SU-DHL-6 (cell line): ENCODE data around the gene ALX4.

Experiments
- H2AFZ ChIP-seq: fragments of 200-600 bp; sonication (generic); 2 replicates; pipeline ENCODE4 v1.6.1; 2014; ENCODE audit warnings: low read depth, mild to moderate bottlenecking, moderate library complexity, mixed read lengths, antibody characterized with exemption, low read length; ENCODE audit not compliant: severe bottlenecking
- H3F3A ChIP-seq: fragments of 200-600 bp; shearing (Covaris generic); 2 replicates; pipeline ENCODE4 v1.6.0; 2016; ENCODE audit warnings: antibody characterized with exemption, mild to moderate bottlenecking; ENCODE audit not compliant: insufficient read depth
- H3K27ac ChIP-seq: fragments of 200-600 bp; sonication (generic); 2 replicates; pipeline ENCODE4 v1.5.1; 2016; ENCODE audit warnings: low read depth, mild to moderate bottlenecking, low read length, moderate library complexity, mixed read lengths
- H3K27me3 ChIP-seq: fragments of 200-600 bp; sonication (generic), shearing (Covaris generic); 2 replicates; pipeline ENCODE4 v1.6.0; 2014; ENCODE audit warnings: mild to moderate bottlenecking, low read length
- H3K36me3 ChIP-seq: fragments of 200-600 bp; sonication (generic); 2 replicates; pipeline ENCODE4 v1.6.1; 2014; ENCODE audit warnings: mild to moderate bottlenecking, low read length, mixed read lengths
- H3K4me2 ChIP-seq: fragments of 300-600, 200-600 bp; shearing (Covaris generic), sonication (generic); 2 replicates; pipeline ENCODE4 v1.6.0; 2014; ENCODE audit warnings: low read length, low read depth, mild to moderate bottlenecking; ENCODE audit not compliant: poor library complexity, severe bottlenecking
- H3K4me3 ChIP-seq: fragments of 200-600 bp; sonication (generic); 2 replicates; pipeline ENCODE4 v1.5.1; 2014; ENCODE audit warnings: antibody characterized with exemption, low read length, mild to moderate bottlenecking, mixed read lengths; ENCODE audit not compliant: insufficient read depth, poor library complexity, severe bottlenecking
- H3K79me2 ChIP-seq: fragments of 200-600 bp; sonication (generic); 2 replicates; pipeline ENCODE4 v1.6.1; 2014; ENCODE audit warnings: mild to moderate bottlenecking, low read length, moderate library complexity; ENCODE audit not compliant: insufficient read depth
- H3K9ac ChIP-seq: fragments of 200-600 bp; sonication (generic); 2 replicates; pipeline ENCODE4 v1.7.0; 2014; ENCODE audit warnings: mild to moderate bottlenecking, low read length
- H3K9me2 ChIP-seq: fragments of 200-600 bp; sonication (generic); replicated peaks from 2 replicates; pipeline ENCODE4 v1.6.1; 2014; ENCODE audit warnings: low read length; ENCODE audit not compliant: insufficient read depth
- H3K9me3 ChIP-seq: fragments of 200-600 bp; sonication (generic); 2 replicates; pipeline ENCODE4 v1.6.1; 2014; ENCODE audit warnings: low read length, mixed read lengths; ENCODE audit not compliant: insufficient read depth
- H4K20me1 ChIP-seq: fragments of 200-600 bp; sonication (generic); 2 replicates; pipeline ENCODE4 v1.6.1; 2014; ENCODE audit warnings: low read depth, mild to moderate bottlenecking, antibody characterized with exemption, low read length, moderate library complexity, mixed read lengths
- EZH2phosphoT487 ChIP-seq: fragments of 200-600 bp; sonication (generic), shearing (Covaris generic); conservative IDR thresholded peaks from 2 replicates; pipeline ENCODE4 v1.6.1; 2018; ENCODE audit warnings: mild to moderate bottlenecking, antibody characterized with exemption, low read length, moderate library complexity, mixed read lengths
- TF ChIP-seq, protein P1 (sequence below): fragments of 200-600 bp; sonication (generic); IDR thresholded peaks from one replicate; pipeline ENCODE4 v1.5.1; 2017; ENCODE audit warnings: antibody characterized with exemption, mild to moderate bottlenecking, low read length, moderate library complexity; ENCODE audit not compliant: insufficient read depth, poor library complexity, severe bottlenecking

The ALX4 gene

DNA sequence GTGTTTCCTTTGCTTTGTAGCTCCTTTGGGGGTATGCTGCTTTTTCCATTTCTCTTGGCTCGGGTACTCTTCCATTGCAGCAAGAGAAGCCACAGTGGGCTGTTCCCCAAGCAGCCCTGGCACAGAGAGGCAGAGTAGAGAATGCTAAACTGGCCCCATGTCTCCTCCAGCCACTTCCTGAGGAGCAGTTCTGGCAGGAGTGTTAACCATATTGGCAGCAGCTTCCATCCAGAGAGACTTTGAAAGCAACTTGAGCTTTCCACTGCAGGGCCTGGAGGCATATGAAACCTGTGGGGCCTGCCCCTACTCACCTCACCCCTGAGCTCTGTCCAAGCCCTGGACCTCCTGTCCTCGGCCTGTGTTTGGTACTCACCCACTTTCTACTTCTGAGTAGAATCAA, 61.8 kb downstream of the ALX4 start:
- H4K20me1 ChIP-seq, result no peaks in the 10 kb centered on the region
- no peak overlapping the region for H3K4me2 ChIP-seq
- no peak overlapping the region for H3K27ac ChIP-seq
- H3K9me3 ChIP-seq, result peaks cover 9% of the 10 kb centered on the region; the same call in 1 of the 2 replicates
- H3K27me3 ChIP-seq, result no peaks in the 10 kb centered on the region
- no peaks in the 10 kb centered on the region for H3K9me2 ChIP-seq
- no peaks in the 10 kb centered on the region for H3F3A ChIP-seq
- no peak overlapping the region for H2AFZ ChIP-seq
- 0 out of 2 replicates have a peak, but pooled peaks cover 5% of the 10 kb centered on the region for H3K36me3 ChIP-seq
- no peak overlapping the region for H3K4me3 ChIP-seq
- no peak overlapping the region for H3K9ac ChIP-seq
- no peaks in the 10 kb centered on the region for H3K79me2 ChIP-seq
- TF ChIP-seq EZH2phosphoT487, result no peak
- TF ChIP-seq, protein P1, sequence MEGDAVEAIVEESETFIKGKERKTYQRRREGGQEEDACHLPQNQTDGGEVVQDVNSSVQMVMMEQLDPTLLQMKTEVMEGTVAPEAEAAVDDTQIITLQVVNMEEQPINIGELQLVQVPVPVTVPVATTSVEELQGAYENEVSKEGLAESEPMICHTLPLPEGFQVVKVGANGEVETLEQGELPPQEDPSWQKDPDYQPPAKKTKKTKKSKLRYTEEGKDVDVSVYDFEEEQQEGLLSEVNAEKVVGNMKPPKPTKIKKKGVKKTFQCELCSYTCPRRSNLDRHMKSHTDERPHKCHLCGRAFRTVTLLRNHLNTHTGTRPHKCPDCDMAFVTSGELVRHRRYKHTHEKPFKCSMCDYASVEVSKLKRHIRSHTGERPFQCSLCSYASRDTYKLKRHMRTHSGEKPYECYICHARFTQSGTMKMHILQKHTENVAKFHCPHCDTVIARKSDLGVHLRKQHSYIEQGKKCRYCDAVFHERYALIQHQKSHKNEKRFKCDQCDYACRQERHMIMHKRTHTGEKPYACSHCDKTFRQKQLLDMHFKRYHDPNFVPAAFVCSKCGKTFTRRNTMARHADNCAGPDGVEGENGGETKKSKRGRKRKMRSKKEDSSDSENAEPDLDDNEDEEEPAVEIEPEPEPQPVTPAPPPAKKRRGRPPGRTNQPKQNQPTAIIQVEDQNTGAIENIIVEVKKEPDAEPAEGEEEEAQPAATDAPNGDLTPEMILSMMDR, result no peak

GRCh38 chr11:44247508-44247907, 62.4 kb downstream of the ALX4 start:
- Histone ChIP-seq H3F3A (no peaks in the 10 kb centered on the region), H3K27ac (no peak overlapping the region), H3K36me3 (no peaks in the 10 kb centered on the region), H4K20me1 (no peaks in the 10 kb centered on the region), H3K27me3 (no peaks in the 10 kb centered on the region), H3K9ac (no peak overlapping the region), H3K79me2 (no peaks in the 10 kb centered on the region), H3K4me2 (no peak overlapping the region), H3K9me2 (no peaks in the 10 kb centered on the region), H3K9me3 (peaks cover 4% of the 10 kb centered on the region; the same call in 1 of the 2 replicates), H3K4me3 (no peak overlapping the region), H2AFZ (no peak overlapping the region)
- TF ChIP-seq, protein P1, result no peak
- TF ChIP-seq EZH2phosphoT487, result no peak

DNA sequence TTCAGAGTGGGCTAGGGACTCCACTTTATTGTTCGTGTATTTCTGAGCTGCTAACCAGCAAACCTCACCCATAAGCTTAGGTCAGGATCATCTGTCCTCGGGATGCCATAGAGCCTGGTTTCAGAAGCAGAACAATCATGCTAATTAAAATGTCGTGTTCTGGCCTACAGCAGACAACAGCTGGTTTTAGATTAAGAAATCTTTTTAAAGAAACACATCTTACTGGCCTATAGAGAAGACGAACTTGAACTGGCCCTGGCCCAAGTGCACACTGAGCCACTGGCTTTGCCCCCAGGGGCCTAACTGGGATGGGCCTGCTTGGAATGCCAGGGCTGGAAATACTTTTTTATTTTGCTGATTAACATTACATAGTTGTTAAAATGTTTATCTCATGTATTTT, 63.2 kb downstream of the ALX4 start:
- no peaks in the 10 kb centered on the region for H3F3A ChIP-seq
- H3K79me2 ChIP-seq, result no peaks in the 10 kb centered on the region
- H4K20me1 ChIP-seq, result no peaks in the 10 kb centered on the region
- H3K4me3 ChIP-seq, result no peak overlapping the region
- no peaks in the 10 kb centered on the region for H3K9me2 ChIP-seq
- no peak overlapping the region for H3K4me2 ChIP-seq
- H2AFZ ChIP-seq, result no peak overlapping the region
- no peak overlapping the region for H3K9ac ChIP-seq
- H3K27ac ChIP-seq, result no peak overlapping the region
- H3K27me3 ChIP-seq, result no peaks in the 10 kb centered on the region
- H3K9me3 ChIP-seq, result no peaks in the 10 kb centered on the region
- no peaks in the 10 kb centered on the region for H3K36me3 ChIP-seq
- TF ChIP-seq EZH2phosphoT487, result no peak

- no peak for TF ChIP-seq EZH2phosphoT487
- TF ChIP-seq, protein P1, result no peak
- Histone ChIP-seq H3K9me3 (no peaks in the 10 kb centered on the region), H3K79me2 (no peaks in the 10 kb centered on the region), H3K9me2 (no peaks in the 10 kb centered on the region), H4K20me1 (no peaks in the 10 kb centered on the region), H3K27me3 (no peaks in the 10 kb centered on the region), H3F3A (no peaks in the 10 kb centered on the region), H3K9ac (no peak overlapping the region), H3K27ac (no peak overlapping the region), H3K4me3 (no peak overlapping the region), H3K4me2 (no peak overlapping the region), H3K36me3 (no peaks in the 10 kb centered on the region), H2AFZ (no peak overlapping the region)
Measured at GRCh38 chr11:44244639-44245310, 65.2 kb downstream of the ALX4 start.
